Naive B cell (primary cell): ENCODE measurements around the gene COL5A1. TPM values are rescaled to one million over a fixed set of nuclear protein-coding genes. Genes with fewer than 3 reads are reported as not detected.

Experiments
- ATAC-seq, 2 donors: fragments of 150-1000 bp; cut with Tn5 transposase; 2 replicates each; pipeline ENCODE4 v1.10.0; 2021; ENCODE audit warnings: low read depth in 2 of 2, mild to moderate bottlenecking in 2 of 2, moderate library complexity in 2 of 2
- DNase-seq: peaks from one replicate; pipeline ENCODE4 v3.0.0; 2022
- H3K27ac Mint-ChIP-seq, 6 donors: one replicate each; pipeline ENCODE4 v1.8.0; 2020 to 2022; ENCODE audit warnings: mild to moderate bottlenecking in 6 of 6, mixed read lengths in 6 of 6, moderate library complexity in 5 of 6, inconsistent platforms in 2 of 6
- H3K27me3 Mint-ChIP-seq, 3 donors: one replicate each; pipeline ENCODE4 v1.8.0; 2021 to 2022; ENCODE audit warnings: mixed read lengths in 3 of 3, mild to moderate bottlenecking in 1 of 3
- H3K36me3 Mint-ChIP-seq, 2 donors: one replicate each; pipeline ENCODE4 v1.8.0; 2020 to 2022; ENCODE audit warnings: mixed read lengths in 2 of 2, inconsistent platforms in 1 of 2, mild to moderate bottlenecking in 1 of 2
- H3K4me1 Mint-ChIP-seq, 3 donors: one replicate each; pipeline ENCODE4 v1.8.0; 2020 to 2022; ENCODE audit warnings: mixed read lengths in 3 of 3, inconsistent platforms in 1 of 3, mild to moderate bottlenecking in 1 of 3, moderate library complexity in 1 of 3
- H3K4me3 Mint-ChIP-seq, 8 donors: one replicate each; pipeline ENCODE4 v1.8.0; 2020 to 2022; ENCODE audit warnings: mild to moderate bottlenecking in 8 of 8, mixed read lengths in 8 of 8, moderate library complexity in 8 of 8, inconsistent platforms in 2 of 8
- H3K9me3 Mint-ChIP-seq, 7 donors: one replicate each; pipeline ENCODE4 v1.8.0; 2020 to 2022; ENCODE audit warnings: mixed read lengths in 7 of 7, mild to moderate bottlenecking in 5 of 7, inconsistent platforms in 2 of 7, moderate library complexity in 1 of 7
- polyA plus RNA-seq, 6 donors: library from polyadenylated mRNA; unstranded; fragments of 300-500 nt; fragmentation: Illumina TruSeq; gene quantifications; one replicate each; pipeline ENCODE4 v1.2.3, GENCODE V29; 2021; ENCODE audit warnings: low read depth in 6 of 6

Gene COL5A1
- polyA plus RNA-seq, 6 donors from 2014 or later, result not detected

DNA sequence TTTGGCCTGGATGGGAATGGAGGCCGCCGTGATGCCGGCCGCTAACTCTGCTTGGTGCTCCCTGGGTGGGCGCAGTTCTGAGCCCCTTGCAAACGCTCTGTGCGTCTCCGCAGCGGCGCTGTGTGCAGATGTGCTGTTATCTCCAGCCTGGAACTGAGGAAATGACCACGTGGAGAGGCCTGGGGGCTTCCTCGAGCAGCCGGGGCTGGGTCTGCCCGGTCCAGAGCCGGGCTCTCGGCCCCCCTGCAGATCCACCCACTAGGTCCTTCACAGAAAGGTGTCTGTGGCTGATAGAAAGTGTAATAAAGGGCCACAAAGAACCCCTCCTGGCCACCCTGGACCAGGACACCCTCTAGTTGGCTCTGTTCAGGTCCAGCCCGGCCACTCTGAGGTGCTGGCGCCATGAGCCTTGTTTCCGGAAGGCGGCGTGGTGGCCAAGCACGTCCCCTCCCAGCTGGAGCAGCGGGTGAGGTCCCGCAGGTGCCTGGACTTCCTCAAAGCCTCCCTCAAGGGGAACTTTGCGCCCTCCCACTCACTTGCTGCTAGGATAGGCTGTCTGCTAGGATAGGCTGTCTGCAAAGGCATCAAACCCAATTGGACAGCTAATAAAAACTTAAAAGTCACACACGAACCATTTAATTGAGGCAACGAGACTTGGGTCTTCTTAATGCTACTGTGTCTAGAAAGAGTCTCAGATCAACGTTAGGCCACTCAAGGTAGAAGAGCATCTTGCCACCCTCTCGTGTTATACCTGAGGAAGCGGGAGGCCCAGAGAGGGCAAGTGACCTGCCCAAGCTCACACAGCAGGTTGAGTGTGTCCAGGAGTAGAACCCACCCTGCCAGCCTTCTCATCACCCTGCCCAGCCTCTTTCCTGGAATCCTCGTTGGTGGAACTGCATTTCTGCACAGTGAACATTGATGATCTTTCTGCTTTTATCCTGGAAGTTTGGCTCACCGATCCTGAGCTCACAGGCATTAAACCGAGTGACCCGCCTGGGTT lies 129.7 kb downstream of the COL5A1 start:
- Mint-ChIP-seq H3K4me1 (peaks cover 6 to 29% (median 23%) of the 10 kb centered on the region in 3 donors), H3K27ac (peak overlapping the region in 2 of 6 donors; percentile 36 to 59), H3K36me3 (no peaks in the 10 kb centered on the region), H3K27me3 (peaks cover 0 to 8% (median 0%) of the 10 kb centered on the region in 3 donors), H3K4me3 (peak overlapping the region in 6 of 8 donors; percentile 5 to 59 (median 42)), H3K9me3 (no peaks in the 10 kb centered on the region)
- DNase-seq (peak; percentile 17), ATAC-seq (peak in 1 of 2 donors; percentile 60)

DNA sequence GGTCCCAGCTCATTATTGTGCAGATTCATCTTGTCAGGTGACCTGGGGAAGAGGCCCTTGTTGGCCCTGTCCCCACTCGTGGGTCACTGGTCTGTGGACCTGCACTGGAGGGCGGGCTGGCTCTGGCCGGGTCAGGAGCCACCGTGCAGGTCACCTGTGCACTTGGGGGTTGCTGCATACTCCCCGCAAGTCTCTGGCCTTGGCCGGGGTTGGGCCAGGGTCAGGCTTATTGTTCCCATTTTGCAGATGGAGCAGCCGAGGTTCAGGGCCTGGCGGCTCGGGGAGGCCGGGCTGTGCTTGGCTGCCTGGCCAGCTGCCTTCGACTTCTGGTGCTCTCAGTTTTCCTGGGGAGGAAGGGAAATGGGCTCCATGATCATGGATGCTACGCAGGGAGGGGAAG lies 130.7 kb downstream of the COL5A1 start:
- Mint-ChIP-seq H3K9me3 (no peaks in the 10 kb centered on the region), H3K4me1 (peaks cover 6 to 20% (median 18%) of the 10 kb centered on the region in 3 donors), H3K4me3 (peak overlapping the region in 1 of 8 donors; percentile 46), H3K36me3 (no peaks in the 10 kb centered on the region), H3K27me3 (peaks cover 0 to 4% (median 0%) of the 10 kb centered on the region in 3 donors), H3K27ac (no peak overlapping the region)
- ATAC-seq, result no peak
- DNase-seq, result no peak

DNA sequence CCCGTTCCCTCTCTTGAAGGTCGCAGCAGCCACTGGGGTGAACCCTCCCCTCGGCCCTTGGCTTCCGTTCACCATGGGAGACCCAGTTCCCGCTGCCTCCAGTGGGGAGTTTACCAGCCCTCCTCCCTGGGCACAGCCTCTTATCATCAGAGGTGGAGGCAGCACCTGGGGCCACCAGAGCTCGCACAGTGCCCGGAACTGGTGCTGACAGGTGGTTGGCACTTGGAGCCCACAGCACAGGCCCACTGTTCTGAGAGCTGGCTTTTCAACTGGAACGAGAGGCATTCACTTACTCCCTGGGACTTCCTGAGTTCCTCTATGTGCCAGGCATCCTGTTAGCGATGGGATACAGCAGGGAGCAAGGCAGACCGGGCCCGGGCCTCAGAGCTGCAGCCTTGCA lies 132.2 kb downstream of the COL5A1 start:
- DNase-seq (no peak), ATAC-seq (no peak)
- no peaks in the 10 kb centered on the region for H3K36me3 Mint-ChIP-seq
- H3K9me3 Mint-ChIP-seq, result no peaks in the 10 kb centered on the region
- H3K4me3 Mint-ChIP-seq, result no peak overlapping the region
- H3K4me1 Mint-ChIP-seq, result peaks cover 6 to 15% (median 10%) of the 10 kb centered on the region in 3 donors
- H3K27me3 Mint-ChIP-seq, result no peaks in the 10 kb centered on the region
- H3K27ac Mint-ChIP-seq, result no peak overlapping the region

DNA sequence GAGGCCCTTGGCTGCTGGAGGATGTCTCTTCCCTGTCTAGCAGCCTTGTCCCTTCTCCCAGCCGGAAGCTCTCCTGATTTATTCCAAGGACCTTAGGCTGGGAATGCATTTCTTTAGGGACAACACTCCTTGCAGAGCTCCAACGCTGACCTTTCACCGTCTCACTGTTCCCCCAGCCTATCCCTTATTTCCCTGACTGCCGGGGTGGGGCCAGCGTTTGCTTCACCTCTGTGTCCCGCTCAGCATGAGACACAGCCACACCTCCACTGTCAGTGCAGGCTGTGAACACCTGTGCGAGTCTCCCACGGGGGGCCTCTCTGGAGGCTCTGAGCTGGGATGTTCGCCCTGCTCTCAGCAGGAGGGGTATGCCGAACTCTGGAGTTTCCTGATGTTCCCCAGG lies 132.8 kb downstream of the COL5A1 start:
- no peak overlapping the region for H3K4me3 Mint-ChIP-seq
- no peaks in the 10 kb centered on the region for H3K36me3 Mint-ChIP-seq
- H3K4me1 Mint-ChIP-seq, result peaks cover 6 to 12% (median 10%) of the 10 kb centered on the region in 3 donors
- H3K27me3 Mint-ChIP-seq, result no peaks in the 10 kb centered on the region
- no peak for DNase-seq
- no peak overlapping the region for H3K27ac Mint-ChIP-seq
- H3K9me3 Mint-ChIP-seq, result no peaks in the 10 kb centered on the region
- ATAC-seq, result no peak

DNA sequence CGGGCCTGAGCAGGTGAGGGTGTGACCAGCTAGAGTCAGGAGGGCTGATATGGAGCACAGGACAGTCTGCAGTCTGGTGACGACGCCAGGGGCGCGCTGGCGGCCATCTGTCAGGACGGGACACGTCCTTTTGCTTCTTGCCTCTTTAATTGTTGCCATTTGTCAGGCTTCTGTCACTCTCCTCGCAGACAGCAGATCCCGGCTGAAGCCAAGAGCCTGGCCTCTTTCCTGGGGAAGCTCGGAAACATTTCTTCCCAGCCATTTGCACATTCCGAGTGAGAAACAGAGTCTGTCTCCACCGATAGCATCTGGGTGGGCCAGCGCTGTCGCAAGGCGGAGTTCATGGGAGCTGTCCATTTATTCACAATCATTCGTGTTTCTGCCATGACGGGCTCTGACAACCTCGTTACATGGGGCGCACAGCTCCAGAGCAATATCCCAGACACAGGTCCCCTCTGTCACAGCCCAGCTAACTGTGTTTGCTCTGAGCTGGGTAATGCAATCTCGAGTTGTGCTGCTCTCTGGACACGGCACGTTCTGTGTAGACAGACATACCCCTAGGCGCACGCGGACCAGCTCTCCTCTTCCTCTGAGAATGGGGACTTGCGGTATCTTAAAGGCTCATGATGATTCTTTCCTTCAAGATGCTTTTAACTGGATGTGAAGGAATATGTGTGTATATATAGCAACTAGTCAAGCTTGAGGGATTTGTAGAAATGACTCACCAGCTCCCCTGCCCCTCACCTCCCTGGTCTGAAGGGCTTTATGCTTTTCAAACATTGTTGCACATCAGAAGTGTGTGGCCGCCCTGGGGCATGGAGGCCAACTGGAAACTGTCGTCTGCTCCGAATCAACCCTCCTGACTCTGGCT lies 133.7 kb downstream of the COL5A1 start:
- H3K36me3 Mint-ChIP-seq, result no peaks in the 10 kb centered on the region

DNA sequence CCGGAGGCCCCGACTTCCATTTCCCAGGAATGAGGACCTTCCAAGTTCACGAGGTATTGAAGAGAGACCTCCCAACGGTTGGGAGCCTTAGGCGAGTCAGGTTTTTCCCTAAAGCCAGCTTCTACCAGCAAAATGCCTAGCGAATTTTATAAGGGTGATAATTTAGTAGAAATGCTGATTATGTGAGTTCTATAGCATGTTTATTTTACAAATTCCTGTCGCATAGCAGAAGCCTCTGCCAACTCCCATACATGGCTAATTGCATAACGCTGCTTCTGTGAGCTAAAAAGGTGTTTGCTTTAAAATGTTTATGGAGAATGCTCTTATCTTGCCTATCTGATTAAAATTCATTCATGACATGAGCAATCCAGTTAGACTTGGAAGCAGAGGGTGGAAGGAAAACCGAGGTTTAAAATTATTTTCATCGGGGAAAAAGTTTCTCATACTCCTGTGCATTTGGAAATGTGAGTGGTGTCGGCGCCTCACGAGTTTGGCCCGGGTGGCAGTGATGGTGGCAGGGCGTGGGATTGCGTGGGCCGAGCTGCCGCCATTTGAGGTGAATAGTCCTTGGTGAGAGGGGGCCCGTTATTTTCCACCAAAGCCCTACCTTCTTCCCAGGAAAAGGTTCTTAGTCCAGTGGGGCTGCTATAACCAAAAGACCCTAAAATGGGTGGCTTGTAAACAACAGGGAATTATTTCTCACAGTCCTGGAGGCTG lies 134.6 kb downstream of the COL5A1 start:
- Mint-ChIP-seq H3K4me3 (no peak overlapping the region), H3K27me3 (no peaks in the 10 kb centered on the region), H3K9me3 (no peaks in the 10 kb centered on the region), H3K4me1 (peaks cover 6 to 7% (median 6%) of the 10 kb centered on the region in 3 donors), H3K27ac (no peak overlapping the region), H3K36me3 (no peaks in the 10 kb centered on the region)
- ATAC-seq (no peak), DNase-seq (no peak)

More for the DNA sequence above, 133.7 kb downstream of the COL5A1 start:
- H3K9me3 Mint-ChIP-seq, result no peaks in the 10 kb centered on the region
- peaks cover 6 to 12% (median 10%) of the 10 kb centered on the region in 3 donors for H3K4me1 Mint-ChIP-seq
- DNase-seq (no peak), ATAC-seq (no peak)
- peak overlapping the region in 1 of 8 donors; percentile 22 for H3K4me3 Mint-ChIP-seq
- H3K27me3 Mint-ChIP-seq, result no peaks in the 10 kb centered on the region
- H3K27ac Mint-ChIP-seq, result peak overlapping the region in 1 of 6 donors; percentile 56

DNA sequence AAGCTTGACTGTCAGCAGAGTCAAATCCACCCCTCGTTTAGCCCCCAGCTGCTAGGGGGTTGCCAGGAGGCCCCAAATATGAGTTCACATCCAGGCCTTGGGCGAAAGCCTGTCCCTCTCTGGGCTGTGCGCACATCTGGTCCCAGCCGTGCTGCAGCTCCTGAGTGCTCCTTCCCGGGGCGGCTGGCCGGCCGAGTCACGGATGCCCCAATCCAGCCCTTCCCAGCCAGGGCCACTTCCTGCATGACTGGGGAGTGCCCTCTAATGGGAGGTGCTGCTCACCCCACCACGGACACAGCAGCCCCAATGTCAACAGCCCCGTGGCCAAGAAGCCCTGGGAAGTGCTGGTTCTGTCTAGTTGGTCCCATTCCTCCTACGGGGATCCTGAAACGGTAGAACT lies 135.6 kb downstream of the COL5A1 start:
- Mint-ChIP-seq H3K27ac (no peak overlapping the region), H3K9me3 (no peaks in the 10 kb centered on the region), H3K36me3 (no peaks in the 10 kb centered on the region), H3K4me1 (no peaks in the 10 kb centered on the region), H3K4me3 (no peak overlapping the region), H3K27me3 (no peaks in the 10 kb centered on the region)
- DNase-seq (no peak), ATAC-seq (no peak)

DNA sequence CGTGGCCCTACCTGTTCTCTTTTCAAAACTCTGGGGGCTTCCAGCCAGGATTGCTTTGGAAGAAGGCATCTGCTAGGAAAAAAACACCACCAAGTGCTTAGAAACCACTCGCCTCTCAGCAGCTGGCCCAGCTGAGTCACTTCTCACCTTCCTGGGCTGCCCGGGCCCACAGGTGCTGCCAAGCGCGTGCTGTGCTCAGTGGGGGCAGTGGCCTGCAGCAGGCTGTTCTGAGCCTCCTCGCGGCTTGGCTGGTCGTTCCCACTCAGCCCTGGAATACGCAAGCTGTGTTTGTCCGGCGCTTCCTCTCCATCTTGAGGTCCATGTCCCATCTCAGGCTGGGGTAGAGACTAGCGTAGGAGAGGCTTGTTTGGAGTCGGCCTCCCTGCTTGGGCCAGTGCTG lies 136.6 kb downstream of the COL5A1 start:
- Mint-ChIP-seq H3K9me3 (no peaks in the 10 kb centered on the region), H3K27me3 (no peaks in the 10 kb centered on the region), H3K4me1 (no peaks in the 10 kb centered on the region), H3K36me3 (no peaks in the 10 kb centered on the region), H3K4me3 (no peak overlapping the region), H3K27ac (no peak overlapping the region)
- DNase-seq (no peak), ATAC-seq (no peak)

DNA sequence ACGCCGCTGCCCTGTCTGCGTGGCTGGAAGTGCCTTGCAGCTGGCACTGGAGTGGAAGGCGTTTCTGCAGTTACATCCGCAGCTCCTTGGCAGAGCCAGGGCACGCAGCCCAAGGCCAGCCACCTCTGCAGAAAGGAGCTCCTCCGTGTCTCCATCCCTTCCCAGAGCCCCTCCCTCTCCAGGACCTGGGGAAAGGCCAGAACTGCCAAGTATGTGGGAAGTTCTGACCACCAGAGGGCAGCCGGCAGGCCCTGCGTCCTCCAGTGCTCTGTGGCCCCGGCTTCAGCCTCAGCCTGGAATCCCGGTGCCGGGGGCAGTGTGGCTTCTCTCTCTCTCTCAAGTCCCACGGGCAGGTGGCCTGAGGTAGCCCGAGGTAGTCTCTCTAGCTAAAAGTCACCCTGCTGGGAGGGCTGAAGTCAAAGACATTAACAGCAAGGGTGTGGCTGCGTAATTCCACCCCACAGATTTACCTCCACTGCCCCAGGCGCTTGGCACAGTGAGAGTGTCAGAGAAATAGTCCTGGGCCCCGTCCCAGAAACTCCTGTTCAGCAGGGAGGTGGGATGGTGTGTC lies 137.3 kb downstream of the COL5A1 start:
- ATAC-seq (no peak), DNase-seq (no peak)
- Mint-ChIP-seq H3K27me3 (no peaks in the 10 kb centered on the region), H3K4me1 (no peaks in the 10 kb centered on the region), H3K27ac (no peak overlapping the region), H3K36me3 (no peaks in the 10 kb centered on the region), H3K9me3 (no peaks in the 10 kb centered on the region), H3K4me3 (no peak overlapping the region)

DNA sequence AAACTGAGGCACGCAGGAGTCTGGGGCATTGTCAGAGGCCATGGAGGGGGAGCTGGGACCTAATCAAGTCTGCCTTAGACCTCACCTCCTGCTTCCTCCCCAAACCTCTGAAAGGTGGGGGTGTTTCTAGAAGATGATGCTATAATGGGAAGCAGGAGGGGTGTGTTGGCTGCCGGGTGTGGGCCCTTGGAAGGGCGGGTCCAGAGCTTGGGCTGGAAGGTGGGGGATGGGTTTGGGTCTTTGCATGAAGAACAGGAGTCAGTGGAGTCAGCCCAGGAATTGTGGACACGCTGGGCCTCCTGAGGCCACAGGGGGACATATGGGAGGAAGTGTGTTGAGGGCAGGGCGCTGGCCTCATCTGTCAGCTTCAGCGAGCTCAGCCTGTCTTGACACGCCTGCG lies 138.0 kb downstream of the COL5A1 start:
- no peak for DNase-seq
- peak overlapping the region in 1 of 8 donors; percentile 59 for H3K4me3 Mint-ChIP-seq
- peaks cover 0 to 2% (median 0%) of the 10 kb centered on the region in 3 donors for H3K27me3 Mint-ChIP-seq
- H3K9me3 Mint-ChIP-seq, result no peaks in the 10 kb centered on the region
- peak overlapping the region in 2 of 6 donors; percentile 55 to 86 for H3K27ac Mint-ChIP-seq
- H3K36me3 Mint-ChIP-seq, result no peaks in the 10 kb centered on the region
- no peaks in the 10 kb centered on the region for H3K4me1 Mint-ChIP-seq
- no peak for ATAC-seq

DNA sequence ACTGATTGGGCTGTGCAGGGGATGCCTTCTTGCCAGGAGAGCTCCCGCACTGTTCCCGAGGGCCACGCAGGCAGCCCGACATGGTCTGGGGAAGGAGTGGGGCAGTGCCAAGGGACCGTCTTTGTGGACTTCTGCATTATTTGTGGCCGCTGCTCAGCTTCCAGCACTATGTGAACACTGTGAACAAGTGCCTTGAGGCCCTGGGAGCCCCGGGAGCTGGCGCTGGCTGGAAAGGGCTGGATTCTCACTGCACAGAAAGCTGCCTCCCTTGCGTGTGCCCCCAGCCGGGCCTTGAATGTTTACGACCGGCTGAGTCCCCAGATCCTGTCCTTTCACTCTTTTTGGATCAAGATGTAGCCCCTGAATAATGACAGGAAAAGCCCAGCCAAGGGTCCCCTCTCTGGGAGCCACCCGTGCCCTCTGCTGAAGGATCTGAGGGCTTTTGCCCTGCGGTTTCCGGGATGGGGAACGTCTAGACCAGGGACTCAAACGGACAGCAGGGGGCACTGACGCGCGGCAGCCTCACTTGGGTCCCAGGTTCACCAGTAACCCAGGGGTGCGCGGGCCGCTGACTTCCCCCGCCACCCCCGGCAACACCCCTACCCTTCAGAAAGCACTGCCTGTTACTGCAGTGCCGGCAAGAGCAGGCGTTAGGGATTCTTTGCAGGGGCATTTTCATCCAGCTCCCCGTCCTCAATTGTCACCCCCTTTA lies 140.1 kb downstream of the COL5A1 start:
- Mint-ChIP-seq H3K36me3 (no peaks in the 10 kb centered on the region), H3K9me3 (no peaks in the 10 kb centered on the region), H3K4me1 (no peaks in the 10 kb centered on the region), H3K4me3 (no peak overlapping the region), H3K27ac (no peak overlapping the region), H3K27me3 (peaks cover 0 to 18% (median 0%) of the 10 kb centered on the region in 3 donors)
- DNase-seq, result no peak
- ATAC-seq, result no peak

DNA sequence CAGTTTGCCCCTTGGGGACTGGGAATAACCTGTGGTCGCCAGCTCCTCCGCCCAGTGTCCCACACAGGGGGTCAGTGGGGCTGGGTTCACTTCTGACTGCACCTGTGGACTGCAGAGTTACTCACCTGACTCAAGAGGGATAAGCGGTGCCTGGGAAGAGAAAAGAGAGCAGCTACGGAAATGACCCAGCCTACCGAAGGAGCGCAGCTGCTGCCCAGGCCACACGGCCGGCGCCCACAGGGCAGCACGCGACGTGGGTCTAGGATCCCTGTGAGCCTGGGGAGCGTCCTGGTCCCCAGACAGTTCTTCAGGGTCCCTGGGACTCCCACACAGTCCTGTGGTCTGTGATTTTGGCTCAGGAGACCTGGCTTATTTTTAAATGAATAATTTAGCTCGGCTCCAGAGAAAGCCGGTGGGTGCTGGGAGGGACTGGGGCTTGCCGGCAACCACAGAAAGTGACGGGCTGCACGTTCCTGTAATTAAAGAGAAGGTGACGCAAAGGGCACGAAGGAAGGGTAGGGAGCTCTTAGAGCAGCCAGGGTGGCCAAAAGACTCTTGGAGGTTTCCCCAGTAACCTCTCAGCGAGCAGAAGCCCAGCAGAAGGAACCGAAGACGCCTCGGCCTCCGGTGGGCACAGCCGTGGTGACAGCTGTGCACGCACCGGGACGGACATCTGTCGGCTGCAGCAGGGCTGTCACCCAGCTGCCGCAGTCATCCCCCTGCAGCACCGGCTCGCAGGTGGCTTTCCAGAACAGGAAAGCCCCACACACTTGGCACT lies 141.5 kb downstream of the COL5A1 start:
- ATAC-seq (no peak), DNase-seq (no peak)
- H3K36me3 Mint-ChIP-seq, result no peaks in the 10 kb centered on the region
- peaks cover 0 to 26% (median 9%) of the 10 kb centered on the region in 3 donors for H3K27me3 Mint-ChIP-seq
- H3K4me1 Mint-ChIP-seq, result no peaks in the 10 kb centered on the region
- H3K4me3 Mint-ChIP-seq, result no peak overlapping the region
- H3K27ac Mint-ChIP-seq, result peak overlapping the region in 1 of 6 donors; percentile 14
- H3K9me3 Mint-ChIP-seq, result no peaks in the 10 kb centered on the region
